Glutamatergic neuron (in vitro differentiated cells): ENCODE results near the gene MATK. TPM values are rescaled to one million over a fixed set of nuclear protein-coding genes. Genes with fewer than 3 reads are reported as not detected.

Experiments used
- DNase-seq: peaks from one replicate; pipeline ENCODE4 v3.0.0; 2022
- H3K27ac Mint-ChIP-seq: one replicate; pipeline ENCODE4 v1.8.0; 2020; ENCODE audit warnings: mild to moderate bottlenecking, mixed read lengths, inconsistent platforms; ENCODE audit not compliant: unreplicated experiment
- H3K27me3 Mint-ChIP-seq: one replicate; pipeline ENCODE4 v1.8.0; 2020; ENCODE audit warnings: mild to moderate bottlenecking, moderate library complexity, mixed read lengths, inconsistent platforms; ENCODE audit not compliant: unreplicated experiment
- H3K36me3 Mint-ChIP-seq: one replicate; pipeline ENCODE4 v1.8.0; 2020; ENCODE audit warnings: mild to moderate bottlenecking, mixed read lengths, inconsistent platforms; ENCODE audit not compliant: unreplicated experiment
- H3K4me1 Mint-ChIP-seq: one replicate; pipeline ENCODE4 v1.8.0; 2020; ENCODE audit warnings: mild to moderate bottlenecking, low read depth, mixed read lengths, inconsistent platforms; ENCODE audit not compliant: unreplicated experiment
- H3K4me3 Mint-ChIP-seq: one replicate; pipeline ENCODE4 v1.8.0; 2020; ENCODE audit warnings: mild to moderate bottlenecking, mixed read lengths, inconsistent platforms; ENCODE audit not compliant: unreplicated experiment
- H3K9me3 Mint-ChIP-seq: one replicate; pipeline ENCODE4 v1.8.0; 2020; ENCODE audit warnings: mild to moderate bottlenecking, moderate library complexity, mixed read lengths, inconsistent platforms; ENCODE audit not compliant: unreplicated experiment
- total RNA-seq: library from RNA; stranded (reverse); fragmentation: NEBNext Ultra II Directional; extraction: Animal tissue kit (Norgen Biotek cat#: 25700); gene quantifications from one replicate; pipeline ENCODE4 v1.2.1, GENCODE V29; 2021; ENCODE audit not compliant: unreplicated experiment
- TF ChIP-seq, protein P1 (sequence below): fragments of 200-600 bp; sonication (generic); IDR thresholded peaks from one replicate; pipeline ENCODE4 v1.5.0; 2021; ENCODE audit not compliant: partially characterized antibody, unreplicated experiment

Gene MATK
- total RNA-seq, 1 donor from 2014 or later = not detected

DNA sequence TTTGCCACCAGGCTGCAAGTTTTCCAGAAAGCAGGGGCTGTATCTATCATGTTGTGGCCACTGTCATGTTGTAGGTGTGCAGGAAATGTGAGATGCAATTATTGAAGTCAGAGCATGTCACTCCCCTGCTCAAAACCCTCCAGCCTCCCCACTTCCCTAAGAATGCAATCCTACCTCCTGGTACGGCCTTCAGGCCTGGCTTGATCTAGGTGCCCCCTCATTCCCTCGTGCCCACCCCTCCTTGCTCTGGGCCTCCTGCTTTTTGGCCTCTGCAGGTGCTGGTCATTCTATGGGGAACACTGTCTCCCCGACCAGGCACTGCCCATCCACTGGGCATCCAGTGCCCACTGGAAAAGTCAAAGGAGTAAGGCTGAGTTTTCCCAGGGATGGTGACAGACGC is 28.5 kb upstream of the MATK start:
- H3K27me3 Mint-ChIP-seq = peaks cover 5% of the 10 kb centered on the region
- no peak for DNase-seq
- TF ChIP-seq, protein P1, sequence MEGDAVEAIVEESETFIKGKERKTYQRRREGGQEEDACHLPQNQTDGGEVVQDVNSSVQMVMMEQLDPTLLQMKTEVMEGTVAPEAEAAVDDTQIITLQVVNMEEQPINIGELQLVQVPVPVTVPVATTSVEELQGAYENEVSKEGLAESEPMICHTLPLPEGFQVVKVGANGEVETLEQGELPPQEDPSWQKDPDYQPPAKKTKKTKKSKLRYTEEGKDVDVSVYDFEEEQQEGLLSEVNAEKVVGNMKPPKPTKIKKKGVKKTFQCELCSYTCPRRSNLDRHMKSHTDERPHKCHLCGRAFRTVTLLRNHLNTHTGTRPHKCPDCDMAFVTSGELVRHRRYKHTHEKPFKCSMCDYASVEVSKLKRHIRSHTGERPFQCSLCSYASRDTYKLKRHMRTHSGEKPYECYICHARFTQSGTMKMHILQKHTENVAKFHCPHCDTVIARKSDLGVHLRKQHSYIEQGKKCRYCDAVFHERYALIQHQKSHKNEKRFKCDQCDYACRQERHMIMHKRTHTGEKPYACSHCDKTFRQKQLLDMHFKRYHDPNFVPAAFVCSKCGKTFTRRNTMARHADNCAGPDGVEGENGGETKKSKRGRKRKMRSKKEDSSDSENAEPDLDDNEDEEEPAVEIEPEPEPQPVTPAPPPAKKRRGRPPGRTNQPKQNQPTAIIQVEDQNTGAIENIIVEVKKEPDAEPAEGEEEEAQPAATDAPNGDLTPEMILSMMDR = no peak
- no peak overlapping the region for H3K27ac Mint-ChIP-seq
- H3K4me1 Mint-ChIP-seq = peaks cover 2% of the 10 kb centered on the region
- H3K36me3 Mint-ChIP-seq = no peaks in the 10 kb centered on the region
- no peak overlapping the region for H3K4me3 Mint-ChIP-seq
- H3K9me3 Mint-ChIP-seq = peaks cover 2% of the 10 kb centered on the region

DNA sequence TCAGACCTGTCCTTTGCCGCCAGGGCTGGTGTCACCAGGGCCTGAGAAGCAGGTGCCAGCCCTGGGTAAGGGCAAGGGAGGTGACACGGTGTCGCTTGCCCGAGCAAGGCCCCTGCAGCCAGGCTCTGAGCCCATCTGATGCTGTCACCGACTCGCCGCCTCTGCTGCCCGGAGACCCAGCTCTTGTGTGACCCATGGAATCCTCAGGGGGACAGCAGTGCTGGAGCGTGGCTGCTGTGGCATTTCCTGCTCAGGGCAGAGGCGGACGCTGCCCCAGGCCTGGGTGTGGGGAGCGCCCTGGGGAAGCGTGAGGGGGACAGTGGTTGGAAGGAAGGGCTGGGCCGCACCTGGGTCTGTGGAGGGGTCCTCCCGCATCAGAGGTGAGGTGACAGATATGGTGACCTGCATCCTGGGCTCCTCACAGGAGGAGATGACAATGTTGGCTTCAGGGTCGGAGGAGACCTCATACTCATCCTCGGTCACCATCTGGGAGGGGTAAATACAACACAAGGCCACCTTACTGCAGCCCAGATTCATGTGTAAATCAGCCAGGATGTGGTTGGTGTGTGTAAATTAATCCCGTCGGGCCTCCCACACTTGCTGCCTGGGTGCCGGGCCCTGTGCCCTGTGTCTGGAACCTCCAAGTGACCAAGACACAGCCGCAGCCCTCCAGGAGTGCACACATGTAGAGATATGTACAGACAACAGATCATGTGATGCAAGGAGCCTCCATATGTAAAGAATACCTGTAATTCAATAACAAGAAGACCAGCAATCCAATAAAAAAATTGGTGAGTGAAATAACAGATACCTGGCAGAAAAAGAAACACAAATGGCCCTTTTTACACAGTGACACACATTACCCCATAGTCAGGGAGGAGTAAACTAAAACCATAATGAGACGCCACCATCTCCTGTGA is 27.6 kb upstream of the MATK start:
- Mint-ChIP-seq H3K9me3 (peaks cover 2% of the 10 kb centered on the region), H3K27me3 (peaks cover 5% of the 10 kb centered on the region), H3K4me1 (peaks cover 2% of the 10 kb centered on the region), H3K4me3 (no peak overlapping the region), H3K36me3 (no peaks in the 10 kb centered on the region), H3K27ac (no peak overlapping the region)
- TF ChIP-seq, protein P1 = no peak
- DNase-seq = no peak

DNA sequence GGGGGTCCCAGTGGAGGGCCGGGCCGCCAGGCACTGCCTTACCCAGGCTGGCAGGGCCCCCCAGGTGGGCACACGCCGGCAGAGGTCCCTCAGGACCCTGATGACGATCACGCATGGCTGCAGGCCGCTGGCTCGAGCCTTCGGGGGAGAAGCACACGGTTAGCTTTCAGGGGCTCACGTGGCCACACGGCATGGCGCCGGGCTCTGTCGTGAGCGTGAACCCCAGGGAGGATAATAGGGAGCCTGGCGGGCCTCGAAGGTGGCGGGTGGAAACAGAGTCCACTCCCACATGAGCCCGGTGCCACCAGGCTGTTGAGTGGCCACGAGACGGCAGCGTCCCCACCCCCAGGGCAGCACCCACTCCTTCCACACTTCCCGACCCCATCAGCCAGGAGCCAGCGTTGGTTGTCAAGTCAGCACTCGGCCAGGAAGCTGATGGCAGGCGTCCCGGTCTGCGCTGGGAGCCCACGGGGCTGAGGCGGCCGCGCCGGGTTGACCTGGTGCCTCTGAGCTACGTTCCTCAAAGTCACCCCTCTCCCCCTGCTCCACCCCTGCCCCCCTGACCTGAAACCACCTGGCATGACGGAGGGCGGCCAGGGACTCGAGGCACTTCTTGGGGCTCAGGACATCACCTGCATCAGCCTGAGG is 24.7 kb upstream of the MATK start:
- Mint-ChIP-seq H3K9me3 (peaks cover 6% of the 10 kb centered on the region), H3K36me3 (peaks cover 4% of the 10 kb centered on the region), H3K4me3 (no peak overlapping the region), H3K27ac (no peak overlapping the region), H3K27me3 (peaks cover 2% of the 10 kb centered on the region), H3K4me1 (no peaks in the 10 kb centered on the region)
- no peak for DNase-seq
- TF ChIP-seq, protein P1 = no peak

DNA sequence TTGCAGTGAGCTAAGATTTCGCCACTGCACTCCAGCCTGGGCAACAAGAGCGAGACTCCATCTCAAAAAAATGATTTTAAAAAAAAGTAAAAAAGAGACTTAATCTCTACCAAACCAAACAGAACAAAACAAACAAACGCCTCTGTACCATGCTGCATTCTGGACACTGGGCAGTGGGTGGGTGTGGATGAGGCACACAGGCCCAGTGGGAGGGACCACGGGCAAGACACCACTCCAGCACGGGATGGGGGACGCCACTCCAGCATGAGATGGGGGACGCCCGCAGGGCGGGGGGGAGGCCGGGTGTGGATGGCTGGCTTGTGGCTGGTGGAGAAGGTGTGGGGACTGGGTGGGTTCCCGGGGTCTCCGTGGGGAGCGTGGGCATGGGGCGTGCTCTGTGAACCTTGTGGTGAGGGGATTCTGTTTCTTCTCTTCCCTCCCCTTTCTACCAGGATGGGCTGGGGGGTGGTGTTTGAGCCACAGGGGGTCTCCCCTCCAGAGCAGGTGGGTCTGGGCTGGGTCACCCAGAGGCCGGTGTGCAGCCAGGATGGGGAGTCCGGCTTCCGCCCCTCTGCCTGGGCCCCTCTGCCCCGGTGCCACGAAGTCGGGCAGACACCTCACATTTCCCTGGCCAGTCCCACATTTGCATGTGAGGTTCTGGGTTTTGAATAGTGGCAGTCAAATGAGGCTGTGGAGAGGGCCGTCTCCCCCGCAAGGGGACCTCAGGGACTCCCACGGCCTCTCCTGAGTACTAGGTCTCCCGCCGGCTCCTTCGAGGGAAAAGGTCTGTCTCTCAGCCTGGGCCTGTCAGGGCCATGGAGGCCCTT is 23.9 kb upstream of the MATK start:
- Mint-ChIP-seq H3K4me3 (no peak overlapping the region), H3K27me3 (peaks cover 2% of the 10 kb centered on the region), H3K27ac (no peak overlapping the region), H3K9me3 (peaks cover 6% of the 10 kb centered on the region), H3K36me3 (peaks cover 4% of the 10 kb centered on the region), H3K4me1 (no peaks in the 10 kb centered on the region)
- TF ChIP-seq, protein P1 = no peak
- DNase-seq = no peak
